ENCODE measurements around the gene PPP1R2B.
"Not testable (repeated sequence)": the region's sequence is repeated elsewhere in the genome, so short reads cannot be mapped to it uniquely, and the experiment has no call there.

Gene PPP1R2B

GRCh38 chr5:156850206-156850751 lies at the start of gene PPP1R2B:
Gene PPP1R2B, plus strand, starts transcription at chr5:156850295. Its CDS starts 268 bp downstream, at chr5:156850563.
- no peak for DNase-seq

GRCh38 chr5:156800929-156801328 lies 49.2 kb upstream of the PPP1R2B start:
- no peak for DNase-seq

- DNase-seq, result no peak
Observed at GRCh38 chr5:156802501-156802900, 47.6 kb upstream of the PPP1R2B start.

- DNase-seq, result no peak
Observed at GRCh38 chr5:156803404-156803803, 46.7 kb upstream of the PPP1R2B start.

GRCh38 chr5:156812959-156813358 lies 37.1 kb upstream of the PPP1R2B start:
- no peak for DNase-seq

GRCh38 chr5:156815988-156816599 lies 34.0 kb upstream of the PPP1R2B start:
- DNase-seq, result peak in 1 of 2 donors; percentile 22

- DNase-seq, result no peak
Observed at GRCh38 chr5:156819537-156819936, 30.6 kb upstream of the PPP1R2B start.

- no peak for DNase-seq
Observed at GRCh38 chr5:156819967-156820581, 30.0 kb upstream of the PPP1R2B start.

GRCh38 chr5:156824241-156824640 lies 25.9 kb upstream of the PPP1R2B start:
- no peak for DNase-seq

- no peak for DNase-seq
Observed at GRCh38 chr5:156824800-156825199, 25.3 kb upstream of the PPP1R2B start.

GRCh38 chr5:156825688-156826087 lies 24.4 kb upstream of the PPP1R2B start:
- DNase-seq, result no peak

- DNase-seq, result no peak
Observed at GRCh38 chr5:156826150-156826549, 23.9 kb upstream of the PPP1R2B start.

GRCh38 chr5:156834916-156835315 lies 15.2 kb upstream of the PPP1R2B start:
- no peak for DNase-seq

- no peak for DNase-seq
Observed at GRCh38 chr5:156835905-156836304, 14.2 kb upstream of the PPP1R2B start.

- no peak for DNase-seq
Observed at GRCh38 chr5:156836846-156837245, 13.2 kb upstream of the PPP1R2B start.

- DNase-seq, result no peak
Observed at GRCh38 chr5:156838961-156839360, 11.1 kb upstream of the PPP1R2B start.

GRCh38 chr5:156841737-156842136 lies 8.4 kb upstream of the PPP1R2B start:
- no peak for DNase-seq

- no peak for DNase-seq
Observed at GRCh38 chr5:156846914-156847313, 3.2 kb upstream of the PPP1R2B start.

GRCh38 chr5:156848447-156848846 lies 1.6 kb upstream of the PPP1R2B start:
- not testable (repeated sequence) for DNase-seq

GRCh38 chr5:156851880-156852279 lies 1.8 kb downstream of the PPP1R2B start:
- DNase-seq, result no peak

GRCh38 chr5:156853055-156853454 lies 3.0 kb downstream of the PPP1R2B start:
- DNase-seq, result not testable (repeated sequence)

GRCh38 chr5:156865427-156865826 lies 15.3 kb downstream of the PPP1R2B start:
- no peak for DNase-seq

- no peak for DNase-seq
Observed at GRCh38 chr5:156870498-156870839, 20.4 kb downstream of the PPP1R2B start.

- DNase-seq, result no peak
Observed at GRCh38 chr5:156871212-156871611, 21.1 kb downstream of the PPP1R2B start.
